DOHH2 (cell line): Measurements from ENCODE around the gene TUNAR.

ENCODE experiments used
- H3F3A ChIP-seq: fragments of 200-600 bp; sonication (generic), shearing (Covaris generic); 2 replicates; pipeline ENCODE4 v1.6.0; 2016; ENCODE audit warnings: antibody characterized with exemption, mild to moderate bottlenecking; ENCODE audit not compliant: control insufficient read depth, insufficient read depth
- H3K27ac ChIP-seq: fragments of 200-600 bp; sonication (generic); 2 replicates; pipeline ENCODE4 v1.5.1; 2014; ENCODE audit warnings: low read depth, mild to moderate bottlenecking, low read length, moderate library complexity
- H3K27me3 ChIP-seq: fragments of 200-600 bp; sonication (generic); 2 replicates; pipeline ENCODE4 v1.6.1; 2014; ENCODE audit warnings: mild to moderate bottlenecking, low read length, mixed read lengths; ENCODE audit not compliant: control insufficient read depth
- H3K36me3 ChIP-seq: fragments of 200-600 bp; sonication (generic); 2 replicates; pipeline ENCODE4 v1.6.1; 2014; ENCODE audit warnings: mild to moderate bottlenecking, low read length, moderate library complexity, mixed read lengths; ENCODE audit not compliant: control insufficient read depth
- H3K4me1 ChIP-seq: fragments of 200-600 bp; sonication (generic); 2 replicates; pipeline ENCODE4 v1.6.1; 2014; ENCODE audit warnings: mild to moderate bottlenecking, low read length, mixed read lengths; ENCODE audit not compliant: control insufficient read depth
- H3K4me2 ChIP-seq: fragments of 200-600 bp; sonication (generic); 2 replicates; pipeline ENCODE4 v1.6.0; 2014; ENCODE audit warnings: mild to moderate bottlenecking, low read length, moderate library complexity
- H3K4me3 ChIP-seq: fragments of 200-600 bp; sonication (generic); 2 replicates; pipeline ENCODE4 v1.5.1; 2014; ENCODE audit warnings: mild to moderate bottlenecking, low read length, mixed read lengths
- H3K79me2 ChIP-seq: fragments of 200-600 bp; sonication (generic); 2 replicates; pipeline ENCODE4 v1.6.1; 2014; ENCODE audit warnings: mild to moderate bottlenecking, low read length, mixed read lengths; ENCODE audit not compliant: control insufficient read depth
- H3K9me2 ChIP-seq: fragments of 200-600 bp; sonication (generic); replicated peaks from 2 replicates; pipeline ENCODE4 v1.6.1; 2014; ENCODE audit warnings: mild to moderate bottlenecking, low read length, mixed read lengths; ENCODE audit not compliant: control insufficient read depth
- H3K9me3 ChIP-seq: fragments of 200-600 bp; sonication (generic); 2 replicates; pipeline ENCODE4 v1.6.1; 2014; ENCODE audit warnings: antibody characterized with exemption, low read length, mixed read lengths; ENCODE audit not compliant: control insufficient read depth, insufficient read depth
- H4K20me1 ChIP-seq: fragments of 200-600 bp; sonication (generic); 2 replicates; pipeline ENCODE4 v1.6.0; 2014; ENCODE audit warnings: low read depth, mild to moderate bottlenecking, antibody characterized with exemption, low read length, moderate library complexity; ENCODE audit not compliant: control insufficient read depth, insufficient read depth
- EZH2phosphoT487 ChIP-seq: fragments of 200-600 bp; sonication (generic); IDR thresholded peaks from 2 replicates; pipeline ENCODE4 v1.6.1; 2017; ENCODE audit warnings: borderline replicate concordance, mild to moderate bottlenecking, antibody characterized with exemption, low read length, moderate library complexity, mixed read lengths
- TF ChIP-seq, protein P1 (sequence below): fragments of 200-600 bp; sonication (generic); IDR thresholded peaks from one replicate; pipeline ENCODE4 v1.5.1; 2014; ENCODE audit warnings: antibody characterized with exemption, mild to moderate bottlenecking, low read depth, low read length; ENCODE audit not compliant: poor library complexity, severe bottlenecking

TUNAR gene

DNA sequence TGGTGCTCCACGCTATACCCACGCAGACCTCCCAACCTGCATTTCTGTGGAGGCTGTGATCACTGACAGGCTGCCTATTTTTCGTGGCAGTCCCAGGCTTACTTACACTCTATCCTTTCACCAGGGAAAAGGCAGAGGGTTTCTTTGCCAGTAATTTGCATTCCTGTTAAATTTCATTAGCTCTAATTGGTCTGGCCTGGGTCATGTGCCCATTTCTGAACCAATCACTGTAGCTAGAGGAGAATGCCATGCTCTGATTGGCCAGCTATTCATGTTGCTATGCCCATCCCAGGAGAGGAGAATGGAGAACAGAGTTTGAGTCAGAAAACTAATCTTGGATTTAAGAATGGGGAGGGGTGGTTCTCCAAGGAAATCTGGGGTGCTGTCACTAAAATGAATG is 43.2 kb upstream of the TUNAR start:
- no peak overlapping the region for H3K4me2 ChIP-seq
- no peak overlapping the region for H3K4me3 ChIP-seq
- H3F3A ChIP-seq: no peaks in the 10 kb centered on the region
- TF ChIP-seq, protein P1, sequence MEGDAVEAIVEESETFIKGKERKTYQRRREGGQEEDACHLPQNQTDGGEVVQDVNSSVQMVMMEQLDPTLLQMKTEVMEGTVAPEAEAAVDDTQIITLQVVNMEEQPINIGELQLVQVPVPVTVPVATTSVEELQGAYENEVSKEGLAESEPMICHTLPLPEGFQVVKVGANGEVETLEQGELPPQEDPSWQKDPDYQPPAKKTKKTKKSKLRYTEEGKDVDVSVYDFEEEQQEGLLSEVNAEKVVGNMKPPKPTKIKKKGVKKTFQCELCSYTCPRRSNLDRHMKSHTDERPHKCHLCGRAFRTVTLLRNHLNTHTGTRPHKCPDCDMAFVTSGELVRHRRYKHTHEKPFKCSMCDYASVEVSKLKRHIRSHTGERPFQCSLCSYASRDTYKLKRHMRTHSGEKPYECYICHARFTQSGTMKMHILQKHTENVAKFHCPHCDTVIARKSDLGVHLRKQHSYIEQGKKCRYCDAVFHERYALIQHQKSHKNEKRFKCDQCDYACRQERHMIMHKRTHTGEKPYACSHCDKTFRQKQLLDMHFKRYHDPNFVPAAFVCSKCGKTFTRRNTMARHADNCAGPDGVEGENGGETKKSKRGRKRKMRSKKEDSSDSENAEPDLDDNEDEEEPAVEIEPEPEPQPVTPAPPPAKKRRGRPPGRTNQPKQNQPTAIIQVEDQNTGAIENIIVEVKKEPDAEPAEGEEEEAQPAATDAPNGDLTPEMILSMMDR: no peak
- TF ChIP-seq EZH2phosphoT487: no peak
- H3K9me2 ChIP-seq: no peaks in the 10 kb centered on the region
- H3K9me3 ChIP-seq: no peaks in the 10 kb centered on the region
- no peaks in the 10 kb centered on the region for H4K20me1 ChIP-seq
- no peaks in the 10 kb centered on the region for H3K79me2 ChIP-seq
- H3K27me3 ChIP-seq: no peaks in the 10 kb centered on the region
- H3K4me1 ChIP-seq: no peaks in the 10 kb centered on the region
- no peaks in the 10 kb centered on the region for H3K36me3 ChIP-seq
- no peak overlapping the region for H3K27ac ChIP-seq

DNA sequence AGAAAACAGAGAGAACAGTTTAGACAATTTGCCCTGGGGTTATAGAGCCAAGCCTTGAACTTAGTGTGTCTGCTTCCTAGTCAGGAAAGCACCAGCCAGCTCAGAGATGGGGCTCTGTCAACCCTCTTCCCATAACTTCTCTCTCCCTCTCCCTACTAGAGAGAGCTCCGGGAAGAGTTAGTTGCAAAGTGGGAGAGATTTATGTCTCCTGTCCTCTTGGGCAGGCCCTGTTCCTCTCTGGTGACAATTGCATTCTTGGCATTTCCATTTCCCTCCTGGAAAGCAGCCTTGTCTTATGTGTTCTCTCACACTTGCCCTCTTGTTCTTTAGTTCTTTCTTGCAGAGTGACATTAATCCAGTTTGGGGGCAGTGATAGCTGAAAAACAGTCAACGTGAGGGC is 42.1 kb upstream of the TUNAR start:
- no peaks in the 10 kb centered on the region for H3K27me3 ChIP-seq
- H4K20me1 ChIP-seq: no peaks in the 10 kb centered on the region
- no peak for TF ChIP-seq EZH2phosphoT487
- TF ChIP-seq, protein P1: no peak
- H3K4me1 ChIP-seq: no peaks in the 10 kb centered on the region
- no peaks in the 10 kb centered on the region for H3K79me2 ChIP-seq
- H3F3A ChIP-seq: no peaks in the 10 kb centered on the region
- H3K4me2 ChIP-seq: no peak overlapping the region
- no peaks in the 10 kb centered on the region for H3K36me3 ChIP-seq
- no peak overlapping the region for H3K27ac ChIP-seq
- H3K9me3 ChIP-seq: no peaks in the 10 kb centered on the region
- no peaks in the 10 kb centered on the region for H3K9me2 ChIP-seq
- no peak overlapping the region for H3K4me3 ChIP-seq

DNA sequence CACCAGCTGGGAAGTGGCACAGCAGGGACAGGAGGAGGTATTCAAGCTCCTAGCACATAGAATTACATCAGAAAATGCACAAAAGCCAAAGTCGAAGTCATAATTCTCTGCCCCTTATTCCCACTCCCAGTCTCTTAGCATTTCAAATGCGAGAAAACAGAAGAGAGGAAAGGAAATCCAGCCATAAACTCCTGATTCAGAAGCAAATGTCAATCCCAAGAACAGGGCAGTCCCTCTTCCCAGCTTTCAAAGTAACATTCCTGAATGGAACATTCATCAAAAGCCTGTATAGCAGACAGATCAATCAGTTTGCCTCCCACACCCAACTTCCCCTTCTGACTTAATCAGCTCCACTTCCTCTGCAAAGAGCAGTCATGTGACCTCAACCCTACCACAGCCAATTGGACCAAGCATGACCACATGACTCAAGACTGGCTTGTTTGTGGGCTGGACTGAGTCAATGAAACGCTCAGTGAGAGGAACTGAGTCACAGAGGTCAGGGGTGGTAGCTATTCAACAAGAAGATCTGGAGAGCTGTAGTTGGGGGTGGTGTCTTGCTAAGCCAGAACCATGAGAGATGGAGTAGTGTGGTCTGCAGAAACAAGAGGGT is 41.4 kb upstream of the TUNAR start:
- Histone ChIP-seq H3K36me3 (no peaks in the 10 kb centered on the region), H3K4me2 (no peak overlapping the region), H3K4me1 (no peaks in the 10 kb centered on the region), H4K20me1 (no peaks in the 10 kb centered on the region), H3F3A (no peaks in the 10 kb centered on the region), H3K79me2 (no peaks in the 10 kb centered on the region), H3K27me3 (no peaks in the 10 kb centered on the region), H3K27ac (no peak overlapping the region), H3K9me3 (no peaks in the 10 kb centered on the region), H3K9me2 (no peaks in the 10 kb centered on the region), H3K4me3 (no peak overlapping the region)
- TF ChIP-seq, protein P1: no peak
- no peak for TF ChIP-seq EZH2phosphoT487
